GM19099 (cell line): ENCODE data around the gene MAPK8.

Experiments used
- POLR2A ChIP-seq: IDR thresholded peaks from 3 replicates; pipeline ENCODE4 v1.6.1; 2011; ENCODE audit warnings: low read depth; ENCODE audit not compliant: insufficient read length; ENCODE audit errors: extremely low read depth

Gene MAPK8

GRCh38 chr10:48444266-48444665 lies 137.8 kb downstream of the MAPK8 start:
- no peak for TF ChIP-seq POLR2A

GRCh38 chr10:48444861-48445841 lies 138.7 kb downstream of the MAPK8 start:
- no peak for TF ChIP-seq POLR2A

DNA sequence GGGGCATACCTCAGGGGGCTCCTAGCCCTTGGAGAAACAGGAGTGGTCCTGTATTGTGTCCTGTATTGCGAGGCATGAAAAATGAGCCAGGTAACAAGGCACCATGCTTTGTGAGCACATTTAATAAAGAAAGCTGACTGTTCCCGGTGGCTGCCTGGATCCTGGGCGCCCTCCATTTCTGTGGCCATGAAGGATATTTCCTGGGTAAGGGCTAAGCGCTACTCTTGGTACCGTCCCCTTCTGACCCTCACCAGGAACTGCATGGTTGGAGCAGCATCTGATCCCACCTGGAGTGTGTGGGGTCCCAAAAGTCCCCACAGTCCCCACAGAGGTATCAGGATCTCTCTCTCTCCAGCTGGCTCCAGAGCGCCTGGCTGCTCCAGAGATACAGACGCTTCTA lies 139.5 kb downstream of the MAPK8 start:
- TF ChIP-seq POLR2A = no peak

GRCh38 chr10:48446785-48447184 lies 140.3 kb downstream of the MAPK8 start:
- no peak for TF ChIP-seq POLR2A

- no peak for TF ChIP-seq POLR2A
Observed at GRCh38 chr10:48447356-48448215, 141.1 kb downstream of the MAPK8 start.

DNA sequence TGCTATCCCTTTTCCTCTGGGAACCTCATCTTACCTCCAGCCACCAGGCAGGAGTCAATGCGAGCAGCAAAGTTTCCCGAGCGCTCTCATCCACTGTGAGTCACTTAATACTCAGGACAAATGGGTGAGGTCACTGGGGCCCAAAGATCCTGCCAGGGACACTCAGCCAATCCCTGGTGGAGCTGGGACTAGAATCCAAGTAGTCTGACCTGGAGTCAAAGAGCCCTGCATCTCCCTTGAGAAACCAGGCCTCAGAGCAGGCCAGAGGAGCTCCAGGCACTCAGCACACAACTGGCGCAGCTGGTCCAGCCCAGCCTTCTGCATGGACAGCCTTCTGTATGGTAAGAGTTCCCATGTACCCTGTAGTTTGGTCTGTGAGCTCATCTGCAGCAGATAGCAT lies 142.3 kb downstream of the MAPK8 start:
- TF ChIP-seq POLR2A = no peak

DNA sequence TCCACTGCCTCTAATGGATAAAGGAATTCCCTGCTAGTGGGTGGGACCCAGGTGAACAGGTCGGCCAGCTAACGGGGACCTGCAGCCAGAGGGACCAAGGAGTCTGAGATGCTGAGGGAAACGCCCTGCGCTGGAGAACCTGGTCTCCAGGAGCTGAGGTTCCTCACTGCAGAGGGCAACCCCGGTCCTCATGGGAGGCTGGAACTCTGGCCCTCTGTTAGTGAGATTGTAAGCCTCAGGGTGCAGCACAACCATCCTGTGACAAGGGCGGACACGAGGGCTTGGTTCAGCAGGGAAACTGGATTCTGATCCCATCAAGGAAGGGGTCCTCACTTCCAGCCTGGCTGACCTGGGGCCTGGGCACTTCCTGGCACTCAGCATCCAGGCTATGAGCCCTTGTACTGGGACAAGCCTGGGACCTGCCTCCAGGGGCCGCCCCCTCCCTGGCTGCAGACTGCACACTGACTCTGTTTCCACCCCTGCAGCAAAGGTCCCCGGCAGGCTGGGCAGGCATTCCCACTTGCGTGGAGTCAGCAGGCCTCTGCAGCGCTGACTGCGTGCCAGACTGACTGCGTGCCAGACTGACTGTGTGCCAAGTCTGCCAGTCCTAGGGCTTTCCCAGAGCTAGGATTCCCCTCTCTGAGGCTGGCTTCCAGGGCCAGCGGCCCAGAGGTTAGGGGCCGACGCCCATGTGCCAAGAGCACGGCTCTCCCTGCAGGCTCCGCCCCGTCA lies 143.2 kb downstream of the MAPK8 start:
- no peak for TF ChIP-seq POLR2A

DNA sequence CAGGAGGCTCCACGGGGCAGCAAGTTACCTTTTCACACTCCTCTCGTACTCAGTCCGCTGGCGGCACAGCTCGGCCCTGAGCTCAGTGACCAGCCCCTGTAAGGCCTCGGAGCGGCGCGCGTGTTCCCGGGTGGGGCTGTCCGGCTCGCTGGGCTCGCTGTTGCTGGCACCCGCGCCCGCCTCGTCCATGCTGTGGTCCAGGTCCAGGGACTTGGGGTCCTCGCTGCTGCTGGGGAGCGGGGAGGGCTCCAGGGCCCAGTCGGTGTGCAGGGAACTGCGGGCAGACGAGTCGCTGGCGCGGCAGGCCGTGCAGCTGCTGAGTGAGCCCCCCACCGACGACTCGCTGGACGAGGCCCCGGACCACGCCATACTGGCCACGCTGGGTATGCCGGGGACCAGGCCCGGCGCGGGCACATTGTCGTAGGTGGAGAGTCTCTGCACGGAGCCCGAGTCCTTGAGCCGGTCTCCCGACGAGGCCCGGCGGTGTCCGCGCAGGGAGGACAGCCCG lies 143.8 kb downstream of the MAPK8 start:
- TF ChIP-seq POLR2A = no peak

DNA sequence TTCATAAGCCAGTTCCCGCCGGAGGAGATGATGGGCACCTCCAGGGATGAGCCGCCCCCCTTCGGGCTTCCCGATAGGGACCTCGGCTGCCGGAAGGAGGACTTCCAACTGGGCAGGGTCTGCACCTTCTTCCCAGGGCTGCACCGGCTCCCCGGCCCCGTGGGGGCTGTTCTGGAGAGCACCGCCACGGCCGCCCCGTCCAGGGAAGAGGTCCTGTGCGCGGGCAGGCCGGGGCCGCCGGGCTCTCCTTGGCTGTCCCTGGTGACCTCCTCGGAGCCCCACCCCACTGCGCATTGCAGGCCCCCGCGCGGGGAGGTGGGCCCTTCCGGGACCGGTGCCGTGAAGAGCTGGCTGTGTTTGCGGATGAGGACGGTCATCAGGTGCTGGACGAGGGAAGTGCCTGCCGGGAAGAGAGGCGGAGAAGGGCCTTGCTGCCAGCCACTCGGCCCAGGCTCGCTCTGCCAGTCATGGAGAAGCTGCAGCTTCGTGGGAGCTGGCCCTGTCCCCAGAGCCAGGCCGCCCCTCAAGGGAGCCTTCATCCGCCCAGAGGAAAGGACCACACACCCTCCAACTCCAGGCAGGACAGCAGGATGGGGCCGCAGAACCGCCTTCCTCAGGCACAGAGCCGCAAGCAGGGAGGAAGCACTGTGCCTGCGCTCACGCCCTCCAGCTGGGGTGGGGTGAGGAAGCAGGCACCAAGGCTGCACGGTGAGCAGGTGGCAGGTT lies 144.4 kb downstream of the MAPK8 start:
- TF ChIP-seq POLR2A = no peak

DNA sequence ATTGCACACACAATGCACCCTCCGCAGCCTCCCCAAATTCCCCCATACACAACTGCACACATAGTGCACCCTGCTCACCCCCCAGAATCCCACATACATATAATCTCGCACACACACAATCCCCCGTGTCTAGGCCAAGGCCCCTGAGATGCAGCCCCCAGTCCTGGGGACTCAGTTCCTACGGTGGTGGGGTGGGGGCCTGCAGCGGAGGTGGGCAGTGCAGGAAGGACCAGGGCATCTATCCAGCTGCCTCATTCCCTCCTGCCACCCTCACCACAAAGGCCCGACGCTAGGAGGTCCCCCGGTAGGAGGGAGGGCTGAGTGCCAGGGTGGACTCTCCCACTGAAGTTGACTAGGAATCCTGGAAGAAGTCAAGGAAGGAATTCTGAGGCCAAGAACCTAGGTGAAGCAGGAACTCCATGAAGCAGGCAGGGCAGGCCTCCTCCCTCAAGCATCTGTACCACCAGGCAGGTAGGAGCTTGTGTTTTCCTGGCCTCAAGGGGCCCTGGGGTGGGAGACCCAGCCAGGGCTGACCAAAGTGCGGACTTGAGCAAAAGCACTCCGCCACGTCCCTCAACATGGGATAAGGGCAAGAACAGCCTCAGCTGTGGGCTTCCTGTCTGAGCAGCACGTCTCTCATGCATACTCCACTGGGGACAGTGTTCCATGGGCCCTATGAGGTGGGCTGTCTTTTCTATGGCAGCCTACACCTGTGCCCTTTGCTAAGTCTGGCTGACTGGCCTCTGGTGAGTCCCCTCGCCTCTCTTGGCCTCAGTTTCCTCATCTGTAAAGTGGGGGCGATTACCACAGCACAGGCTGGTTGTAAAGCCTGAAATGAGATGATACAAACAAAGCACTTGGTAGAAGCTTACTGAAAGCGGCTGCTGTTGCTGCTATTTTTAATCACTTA lies 145.7 kb downstream of the MAPK8 start:
- TF ChIP-seq POLR2A = no peak

DNA sequence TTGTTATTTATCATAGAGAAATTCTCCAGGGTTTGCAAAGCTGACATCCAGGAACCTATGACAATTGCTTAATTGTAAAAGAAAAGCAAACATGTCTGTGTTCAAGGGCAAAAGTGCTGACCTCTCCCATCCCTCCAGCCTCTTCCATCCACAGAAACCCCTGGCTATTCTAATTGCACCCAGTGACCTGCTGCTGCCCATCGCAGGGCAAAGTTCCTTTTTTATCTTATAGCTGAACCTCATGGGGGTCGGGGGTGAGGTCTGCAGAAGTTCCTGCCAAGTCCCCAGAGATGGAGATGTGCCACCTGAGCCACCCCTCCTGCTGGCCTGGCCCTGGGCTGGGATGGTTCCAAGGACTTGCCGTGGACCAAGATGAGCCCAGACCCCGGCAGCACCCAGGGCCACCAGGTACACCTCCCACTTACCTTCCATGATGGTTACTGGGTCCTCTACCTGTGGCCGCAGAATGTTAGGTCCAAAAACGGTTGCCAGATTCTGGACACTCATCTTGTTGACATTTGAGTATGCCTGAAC lies 146.5 kb downstream of the MAPK8 start:
- TF ChIP-seq POLR2A = no peak

- no peak for TF ChIP-seq POLR2A
Observed at GRCh38 chr10:48453451-48454301, 147.2 kb downstream of the MAPK8 start.
